HCT116 (cell line): Measurements from ENCODE around the gene CAMKMT. TPM values are rescaled to one million over a fixed set of nuclear protein-coding genes. Genes with fewer than 3 reads are reported as not detected.

ENCODE experiments used
- ATAC-seq: fragments of 200-7000 bp; cut with Tn5 transposase; 2 replicates; pipeline ENCODE4 v1.9.1; 2020; ENCODE audit warnings: mild to moderate bottlenecking, moderate library complexity
- BruUV-seq: library from RNA; stranded (reverse); fragments of 400-500 nt; replicated peaks from 2 replicates; lab custom pipeline; 2021; lab: Mats Ljungman, UMichigan
- CTCF ChIA-PET: fragments of 300-600 bp; sonication (Branson Sonifier 250); formaldehyde crosslinking; loops from one replicate; lab custom pipeline; 2021; ENCODE audit warnings: antibody characterized with exemption; lab: Charles Lee
- POLR2A ChIA-PET: fragments of 300-600, 350-600 bp; sonication (Branson Sonifier 250); formaldehyde crosslinking; loops from one replicate; lab custom pipeline; 2021; ENCODE audit warnings: antibody characterized with exemption; lab: Charles Lee
- RAD21 ChIA-PET, 2 experiments: fragments of 300-600 bp; sonication (Branson Sonifier 250); formaldehyde crosslinking; loops; one replicate each; lab custom pipeline; 2023; ENCODE audit warnings: low total read pairs in 2 of 2; ENCODE audit not compliant: uncharacterized antibody in 2 of 2, unreplicated experiment in 2 of 2, low non-redundant PET in 1 of 2; lab: Charles Lee
- DNase-seq: peaks from one replicate; pipeline ENCODE4 v3.0.0-alpha.2; 2010; ENCODE audit warnings: low read depth, low spot score
- H2AFZ ChIP-seq: fragments of 200-600 bp; shearing (Covaris generic), sonication (generic); 2 replicates; pipeline ENCODE4 v1.6.1; 2017; ENCODE audit warnings: low read depth, mixed run types, mixed read lengths, antibody characterized with exemption, low read length; ENCODE audit not compliant: poor library complexity, severe bottlenecking
- H3K27ac ChIP-seq: 2 replicates; pipeline ENCODE4 v1.5.1; 2012; ENCODE audit warnings: low read depth, low read length
- H3K27me3 ChIP-seq: fragments of 200-600 bp; sonication (generic); 2 replicates; pipeline ENCODE4 v1.6.1; 2016; ENCODE audit warnings: mixed run types, low read length, mixed read lengths; ENCODE audit not compliant: insufficient read depth
- H3K36me3 ChIP-seq, 2 experiments: fragments of 200-500 bp in 1 of 2; fragments of 200-600 bp in 1 of 2; sonication (Bioruptor generic) in 1 of 2; sonication (generic) in 1 of 2; 2 replicates each; pipeline versions ENCODE4 v1.5.1 to v1.6.1; 2014 to 2016; ENCODE audit warnings: low read length in 2 of 2, inconsistent platforms in 1 of 2, mixed read lengths in 1 of 2, mixed run types in 1 of 2; ENCODE audit not compliant: insufficient read depth in 2 of 2, control insufficient read depth in 1 of 2
- H3K4me1 ChIP-seq, 2 experiments: fragments of 200-600 bp in 1 of 2; sonication (generic) in 1 of 2; 2 replicates each; pipeline versions ENCODE4 v1.5.1 to v1.6.1; 2012 to 2017; ENCODE audit warnings: low read length in 2 of 2, inconsistent platforms in 1 of 2, mild to moderate bottlenecking in 1 of 2, mixed read lengths in 1 of 2, mixed run types in 1 of 2, moderate library complexity in 1 of 2; ENCODE audit not compliant: insufficient read depth in 2 of 2, control insufficient read depth in 1 of 2
- H3K4me2 ChIP-seq: fragments of 200-600 bp; sonication (generic); 2 replicates; pipeline ENCODE4 v1.6.1; 2017; ENCODE audit warnings: mixed run types, low read length, mixed read lengths
- H3K4me3 ChIP-seq, 2 experiments: fragments of 200-600 bp in 1 of 2; sonication (generic) in 1 of 2; replicated peaks in 1 of 2; 2 replicates each; pipeline ENCODE4 v1.5.1; 2011 to 2016; ENCODE audit warnings: low read length in 2 of 2, control low read depth in 1 of 2, low read depth in 1 of 2, mild to moderate bottlenecking in 1 of 2, mixed read lengths in 1 of 2, mixed run types in 1 of 2
- H3K79me2 ChIP-seq: fragments of 200-600 bp; sonication (generic); 2 replicates; pipeline ENCODE4 v1.6.1; 2017; ENCODE audit warnings: mild to moderate bottlenecking, mixed run types, low read length, moderate library complexity, mixed read lengths; ENCODE audit not compliant: insufficient read depth
- H3K9ac ChIP-seq: fragments of 200-600 bp; sonication (generic); 2 replicates; pipeline ENCODE4 v1.6.1; 2016; ENCODE audit warnings: low read length, mixed read lengths
- H3K9me2 ChIP-seq: fragments of 200-600 bp; sonication (generic), shearing (Covaris generic); 2 replicates; pipeline ENCODE4 v1.6.1; 2017; ENCODE audit warnings: mixed run types, mild to moderate bottlenecking, moderate library complexity; ENCODE audit not compliant: insufficient read depth
- H3K9me3 ChIP-seq, 2 experiments: fragments of 200-500 bp in 1 of 2; fragments of 200-600 bp in 1 of 2; sonication (Bioruptor generic) in 1 of 2; sonication (generic) in 1 of 2; 2 replicates each; pipeline ENCODE4 v1.6.1; 2014 to 2017; ENCODE audit warnings: low read length in 2 of 2, mixed read lengths in 2 of 2, inconsistent platforms in 1 of 2, low read depth in 1 of 2, mild to moderate bottlenecking in 1 of 2, mixed run types in 1 of 2, moderate library complexity in 1 of 2; ENCODE audit not compliant: control insufficient read depth in 1 of 2, insufficient read depth in 1 of 2
- H4K20me1 ChIP-seq: fragments of 200-600 bp; sonication (generic), shearing (Covaris generic); 2 replicates; pipeline ENCODE4 v1.6.1; 2017; ENCODE audit warnings: mixed run types, mild to moderate bottlenecking, moderate library complexity; ENCODE audit not compliant: insufficient read depth
- CBX3 ChIP-seq: IDR thresholded peaks from 2 replicates; pipeline ENCODE4 v1.6.1; 2012; ENCODE audit warnings: low read depth
- CEBPB ChIP-seq: IDR thresholded peaks from 2 replicates; pipeline ENCODE4 v1.6.1; 2012; ENCODE audit warnings: low read depth
- CTCF ChIP-seq, 3 experiments: fragments of 200-600 bp in 1 of 3; sonication (generic) in 1 of 3; IDR thresholded peaks in 2 of 3; conservative IDR thresholded peaks in 1 of 3; 2 replicates each; pipeline ENCODE4 v1.5.1; 2012 to 2017; ENCODE audit warnings: low read depth in 2 of 3, low read length in 2 of 3, antibody characterized with exemption in 1 of 3, borderline replicate concordance in 1 of 3, control low read depth in 1 of 3, mild to moderate bottlenecking in 1 of 3, mixed read lengths in 1 of 3, mixed run types in 1 of 3, moderate library complexity in 1 of 3; ENCODE audit not compliant: insufficient read depth in 1 of 3
- EGR1 ChIP-seq: IDR thresholded peaks from 2 replicates; pipeline ENCODE4 v1.6.1; 2012; ENCODE audit warnings: low read depth
- EZH2 ChIP-seq: fragments of 200-600 bp; sonication (generic); IDR thresholded peaks from 2 replicates; pipeline ENCODE4 v1.6.1; 2017; ENCODE audit warnings: antibody characterized with exemption, mixed run types
- FOSL1 ChIP-seq: IDR thresholded peaks from 2 replicates; pipeline ENCODE4 v1.6.1; 2012; ENCODE audit warnings: low read depth
- JUND ChIP-seq: IDR thresholded peaks from 2 replicates; pipeline ENCODE4 v1.6.1; 2012
- RAD21 ChIP-seq: IDR thresholded peaks from 2 replicates; pipeline ENCODE4 v1.6.1; 2012; ENCODE audit warnings: low read depth, mild to moderate bottlenecking
- SP1 ChIP-seq: IDR thresholded peaks from 2 replicates; pipeline ENCODE4 v1.6.1; 2012; ENCODE audit warnings: low read depth
- intact Hi-C: fragments of 100-400 bp; cut with micrococcal nuclease; formaldehyde crosslinking; loops from 2 replicates; pipeline ENCODE4 v1.10.0; 2022
- total RNA-seq: library from RNA; stranded (reverse); gene quantifications from one replicate; pipeline ENCODE4 v1.2.1, GENCODE V29; 2021; ENCODE audit not compliant: unreplicated experiment
- TF ChIP-seq, protein P1 (sequence below): IDR thresholded peaks from 2 replicates; pipeline ENCODE4 v1.6.1; 2012

Gene CAMKMT
- total RNA-seq, 1 experiment from 2014 or later, result 10.6 TPM

GRCh38 chr2:44655401-44655864 is 293.7 kb downstream of the CAMKMT start:
- no peaks in the 10 kb centered on the region for H3K4me1 ChIP-seq
- no peaks in the 10 kb centered on the region for H3K79me2 ChIP-seq
- DNase-seq (no peak), ATAC-seq (no peak)
- H3K27me3 ChIP-seq, result no peaks in the 10 kb centered on the region
- ChIA-PET POLR2A (no interaction called here), RAD21 (interaction anchor here in 1 of 2 experiments (0.6 kb wide), 1 partner anchor 1258 kb away, joined by 3 read pairs; no protein-coding TSS in a partner anchor), CTCF (no interaction called here)
- no peaks in the 10 kb centered on the region for H4K20me1 ChIP-seq
- TF ChIP-seq EGR1 (no peak), CBX3 (no peak), SP1 (no peak), EZH2 (no peak), RAD21 (no peak), CEBPB (no peak), FOSL1 (no peak), CTCF (IDR thresholded peaks at IDR 0.05 in 2 of 3, conservative IDR thresholded peaks at IDR 0.05 in 1 of 3; ENCODE audit: borderline replicate concordance in 1 of 3, insufficient read depth in 1 of 3, low read depth in 2 of 3, low read length in 2 of 3) (no peak), JUND (no peak)
- TF ChIP-seq, protein P1, sequence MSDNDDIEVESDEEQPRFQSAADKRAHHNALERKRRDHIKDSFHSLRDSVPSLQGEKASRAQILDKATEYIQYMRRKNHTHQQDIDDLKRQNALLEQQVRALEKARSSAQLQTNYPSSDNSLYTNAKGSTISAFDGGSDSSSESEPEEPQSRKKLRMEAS, result no peak
- no peaks in the 10 kb centered on the region for H3K9me3 ChIP-seq
- no peak overlapping the region for H3K4me2 ChIP-seq
- no peaks in the 10 kb centered on the region for H3K9me2 ChIP-seq
- no peaks in the 10 kb centered on the region for H3K36me3 ChIP-seq
- no peak overlapping the region for H3K4me3 ChIP-seq
- H2AFZ ChIP-seq, result no peak overlapping the region
- intact Hi-C loops, result no loop called here
- no peak overlapping the region for H3K27ac ChIP-seq
- BruUV-seq, result no TSS peak
- no peak overlapping the region for H3K9ac ChIP-seq
